ENCODE results near the gene HMOX1.

DNA sequence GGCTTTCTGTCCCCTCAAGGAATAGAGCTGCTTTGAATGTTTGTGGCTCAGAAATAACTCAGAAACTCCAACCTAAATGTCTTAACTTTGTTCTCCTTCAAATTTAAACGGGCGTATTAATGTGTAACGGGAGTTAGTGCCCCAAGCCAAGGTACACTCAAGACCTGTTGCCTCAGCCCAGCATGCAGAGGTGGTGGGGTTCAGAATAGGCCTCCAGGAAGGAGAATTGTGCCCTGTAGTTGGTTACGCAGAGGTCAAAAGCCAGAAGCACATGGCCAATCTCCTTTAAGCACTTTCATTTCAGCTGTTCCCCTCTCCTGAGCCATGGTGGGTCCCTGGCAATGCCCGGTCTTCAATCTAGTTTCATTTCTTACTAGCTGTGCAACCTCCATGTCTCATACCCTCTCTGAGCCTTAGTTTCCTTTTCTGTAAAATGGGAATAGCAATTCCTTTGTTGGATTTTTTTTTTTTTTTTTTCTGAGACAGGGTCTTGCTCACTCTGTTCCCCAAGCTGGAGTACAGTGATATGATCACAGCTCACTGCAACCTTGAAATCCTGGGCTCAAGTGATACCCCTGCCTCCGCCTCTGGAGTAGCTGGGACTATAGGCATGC, 4.2 kb downstream of the HMOX1 start:
- TF ChIP-seq ZNF709 (CRISPR knock-in tag; IDR thresholded peaks at IDR 0.05) (no peak), ZNF790 (CRISPR knock-in tag; IDR thresholded peaks at IDR 0.05; ENCODE audit: borderline replicate concordance) (no peak), ZNF143 (CRISPR knock-in tag; IDR thresholded peaks at IDR 0.05) (no peak), ZNF629 (CRISPR knock-in tag; conservative IDR thresholded peaks at IDR 0.05) (peak; percentile 73; the same call in 1 of the 2 replicates), ZNF7 (CRISPR knock-in tag; IDR thresholded peaks at IDR 0.05) (no peak), ADNP (CRISPR knock-in tag; IDR thresholded peaks at IDR 0.05) (no peak), HINFP (CRISPR knock-in tag; IDR thresholded peaks at IDR 0.05; ENCODE audit: low read depth) (no peak), POLR2A (IDR thresholded peaks at IDR 0.05; ENCODE audit: insufficient read depth in 1 of 2, low read depth in 2 of 2, low read length in 2 of 2) (no peak)
- TF ChIP-seq, protein P1, sequence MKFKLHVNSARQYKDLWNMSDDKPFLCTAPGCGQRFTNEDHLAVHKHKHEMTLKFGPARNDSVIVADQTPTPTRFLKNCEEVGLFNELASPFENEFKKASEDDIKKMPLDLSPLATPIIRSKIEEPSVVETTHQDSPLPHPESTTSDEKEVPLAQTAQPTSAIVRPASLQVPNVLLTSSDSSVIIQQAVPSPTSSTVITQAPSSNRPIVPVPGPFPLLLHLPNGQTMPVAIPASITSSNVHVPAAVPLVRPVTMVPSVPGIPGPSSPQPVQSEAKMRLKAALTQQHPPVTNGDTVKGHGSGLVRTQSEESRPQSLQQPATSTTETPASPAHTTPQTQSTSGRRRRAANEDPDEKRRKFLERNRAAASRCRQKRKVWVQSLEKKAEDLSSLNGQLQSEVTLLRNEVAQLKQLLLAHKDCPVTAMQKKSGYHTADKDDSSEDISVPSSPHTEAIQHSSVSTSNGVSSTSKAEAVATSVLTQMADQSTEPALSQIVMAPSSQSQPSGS (CRISPR knock-in tag; IDR thresholded peaks at IDR 0.05): no peak
